HS-5 (cell line): ENCODE measurements around the gene CRIP1.

Experiments
- DNase-seq: peaks from one replicate; pipeline ENCODE4 v3.0.0-alpha.2; 2012; ENCODE audit warnings: low read depth

Gene CRIP1

GRCh38 chr14:105470350-105471296 lies 16.1 kb upstream of the CRIP1 start:
- DNase-seq = no peak

- DNase-seq = no peak
Measured at GRCh38 chr14:105471297-105471821, 15.3 kb upstream of the CRIP1 start.

- DNase-seq = no peak
Measured at GRCh38 chr14:105471823-105472485, 14.7 kb upstream of the CRIP1 start.

GRCh38 chr14:105472486-105472991 lies 14.1 kb upstream of the CRIP1 start:
- DNase-seq = no peak

- DNase-seq = no peak
Measured at GRCh38 chr14:105473033-105473676, 13.5 kb upstream of the CRIP1 start.

GRCh38 chr14:105473677-105474482 lies 12.8 kb upstream of the CRIP1 start:
- DNase-seq = peak; percentile 22

GRCh38 chr14:105474483-105475268 lies 12.0 kb upstream of the CRIP1 start, which contains the start of gene CRIP2:
Gene CRIP2 (plus strand): TSS chr14:105474821. CDS start chr14:105474863, 42 bp downstream.
- no peak for DNase-seq

GRCh38 chr14:105475269-105476096 lies 11.2 kb upstream of the CRIP1 start:
- DNase-seq = no peak

- no peak for DNase-seq
Measured at GRCh38 chr14:105476097-105476830, 10.4 kb upstream of the CRIP1 start.

GRCh38 chr14:105476831-105477659 lies 9.6 kb upstream of the CRIP1 start:
- DNase-seq = no peak

- no peak for DNase-seq
Measured at GRCh38 chr14:105477660-105478397, 8.9 kb upstream of the CRIP1 start.

- no peak for DNase-seq
Measured at GRCh38 chr14:105478398-105479251, 8.1 kb upstream of the CRIP1 start.

GRCh38 chr14:105479431-105480158 lies 7.1 kb upstream of the CRIP1 start:
- no peak for DNase-seq

GRCh38 chr14:105480199-105480746 lies 6.4 kb upstream of the CRIP1 start:
- no peak for DNase-seq
